ENCODE results near the gene ATP6V0D1. TPM values are rescaled to one million over a fixed set of nuclear protein-coding genes. Genes with fewer than 3 reads are reported as not detected.
A peak's percentile ranks its signal among the peaks of the same experiment; 100 is the strongest.

Gene ATP6V0D1
- total and polyA plus RNA-seq, 8 donors: 48.5 to 185 (median 58.6) TPM

DNA sequence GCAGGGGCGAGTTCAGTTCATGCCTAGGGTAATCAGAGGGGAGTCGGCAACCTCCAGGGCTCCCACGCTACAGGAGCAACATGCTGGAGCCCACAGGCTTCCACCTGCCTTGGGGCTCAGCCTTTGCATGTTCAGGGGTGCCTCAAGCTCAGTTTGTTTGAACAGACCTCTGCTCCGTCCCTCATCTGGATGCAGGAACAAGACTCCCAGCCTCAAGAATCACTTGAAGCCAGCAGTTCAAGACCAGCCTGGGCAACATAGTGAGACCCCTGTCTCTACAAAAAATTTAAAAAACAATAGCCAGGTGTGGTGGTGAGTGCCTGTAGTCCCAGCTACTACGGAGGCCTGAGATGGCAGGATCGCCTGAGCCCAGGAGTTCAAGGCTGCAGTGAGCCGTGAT, 54.9 kb downstream of the ATP6V0D1 start:
- intact Hi-C loops (cut with DNase I): loop anchor here in 1 of 2 donors (5.0 kb wide), 1 partner anchor 41 kb away; no protein-coding TSS in a partner anchor
- no peak for ATAC-seq
- Histone ChIP-seq H3K27ac (no peak overlapping the region), H3K9me3 (no peaks in the 10 kb centered on the region), H3K4me1 (peaks cover 11 to 21% of the 10 kb centered on the region in 2 donors), H3K36me3 (no peaks in the 10 kb centered on the region), H3K4me3 (no peak overlapping the region), H3K27me3 (peaks cover 13 to 46% of the 10 kb centered on the region in 2 donors)
- no peak for DNase-seq
- TF ChIP-seq, protein P1, sequence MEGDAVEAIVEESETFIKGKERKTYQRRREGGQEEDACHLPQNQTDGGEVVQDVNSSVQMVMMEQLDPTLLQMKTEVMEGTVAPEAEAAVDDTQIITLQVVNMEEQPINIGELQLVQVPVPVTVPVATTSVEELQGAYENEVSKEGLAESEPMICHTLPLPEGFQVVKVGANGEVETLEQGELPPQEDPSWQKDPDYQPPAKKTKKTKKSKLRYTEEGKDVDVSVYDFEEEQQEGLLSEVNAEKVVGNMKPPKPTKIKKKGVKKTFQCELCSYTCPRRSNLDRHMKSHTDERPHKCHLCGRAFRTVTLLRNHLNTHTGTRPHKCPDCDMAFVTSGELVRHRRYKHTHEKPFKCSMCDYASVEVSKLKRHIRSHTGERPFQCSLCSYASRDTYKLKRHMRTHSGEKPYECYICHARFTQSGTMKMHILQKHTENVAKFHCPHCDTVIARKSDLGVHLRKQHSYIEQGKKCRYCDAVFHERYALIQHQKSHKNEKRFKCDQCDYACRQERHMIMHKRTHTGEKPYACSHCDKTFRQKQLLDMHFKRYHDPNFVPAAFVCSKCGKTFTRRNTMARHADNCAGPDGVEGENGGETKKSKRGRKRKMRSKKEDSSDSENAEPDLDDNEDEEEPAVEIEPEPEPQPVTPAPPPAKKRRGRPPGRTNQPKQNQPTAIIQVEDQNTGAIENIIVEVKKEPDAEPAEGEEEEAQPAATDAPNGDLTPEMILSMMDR (IDR thresholded peaks at IDR 0.05): no peak

DNA sequence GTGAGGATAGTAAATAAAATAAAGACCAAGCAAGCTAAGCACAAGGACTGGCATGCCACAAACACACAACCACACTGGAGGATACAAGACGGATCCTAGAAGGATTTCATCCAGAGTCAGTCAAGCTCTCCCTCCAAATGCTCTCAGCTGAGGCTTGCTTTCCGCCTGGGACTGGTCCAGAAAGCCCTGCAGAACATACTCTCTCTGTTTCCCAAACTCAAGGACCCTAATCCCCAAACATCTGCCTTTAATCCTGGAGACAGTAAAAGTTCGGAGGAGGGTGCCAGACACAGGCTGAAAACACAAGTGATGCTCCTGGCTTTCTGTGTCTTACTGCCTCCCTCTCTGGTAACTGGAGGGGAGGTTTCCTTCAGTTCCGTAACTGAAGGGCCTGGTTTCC, 55.4 kb downstream of the ATP6V0D1 start:
- DNase-seq (no peak), ATAC-seq (no peak)
- no peaks in the 10 kb centered on the region for H3K36me3 ChIP-seq
- no peaks in the 10 kb centered on the region for H3K9me3 ChIP-seq
- peaks cover 9 to 17% of the 10 kb centered on the region in 2 donors for H3K4me1 ChIP-seq
- TF ChIP-seq, protein P1 (IDR thresholded peaks at IDR 0.05): no peak
- no peak overlapping the region for H3K4me3 ChIP-seq
- H3K27ac ChIP-seq: no peak overlapping the region
- intact Hi-C loops (cut with DNase I): loop anchor here in 1 of 2 donors (5.0 kb wide), 1 partner anchor 42 kb away; no protein-coding TSS in a partner anchor
- H3K27me3 ChIP-seq: peaks cover 13 to 42% of the 10 kb centered on the region in 2 donors

DNA sequence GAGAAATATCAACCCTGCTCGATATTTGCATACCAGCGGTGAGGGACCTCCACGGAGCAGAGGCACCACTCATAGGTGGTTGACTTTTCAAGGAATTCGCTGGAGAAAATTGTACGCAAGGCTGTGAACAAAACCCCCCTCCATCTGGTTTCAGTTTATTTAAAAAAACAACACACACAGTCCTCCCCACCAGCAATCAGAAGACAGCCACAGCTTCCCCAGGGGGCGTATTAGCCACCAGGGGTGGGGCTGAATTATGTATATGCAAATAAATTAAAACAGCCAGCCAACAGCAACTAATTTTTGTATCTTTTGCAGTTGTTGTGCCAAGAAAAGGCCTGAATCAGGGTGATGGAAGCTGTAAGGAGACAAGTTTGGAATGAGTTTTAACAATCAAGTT, 55.9 kb downstream of the ATP6V0D1 start:
- Histone ChIP-seq H3K36me3 (no peaks in the 10 kb centered on the region), H3K4me1 (peaks cover 4 to 12% of the 10 kb centered on the region in 2 donors), H3K27ac (no peak overlapping the region), H3K27me3 (peaks cover 9 to 36% of the 10 kb centered on the region in 2 donors), H3K9me3 (no peaks in the 10 kb centered on the region), H3K4me3 (no peak overlapping the region)
- intact Hi-C loops (cut with DNase I): loop anchor here in 1 of 2 donors (5.0 kb wide), 1 partner anchor 42 kb away; no protein-coding TSS in a partner anchor
- DNase-seq (no peak), ATAC-seq (no peak)
- TF ChIP-seq, protein P1 (IDR thresholded peaks at IDR 0.05): no peak

DNA sequence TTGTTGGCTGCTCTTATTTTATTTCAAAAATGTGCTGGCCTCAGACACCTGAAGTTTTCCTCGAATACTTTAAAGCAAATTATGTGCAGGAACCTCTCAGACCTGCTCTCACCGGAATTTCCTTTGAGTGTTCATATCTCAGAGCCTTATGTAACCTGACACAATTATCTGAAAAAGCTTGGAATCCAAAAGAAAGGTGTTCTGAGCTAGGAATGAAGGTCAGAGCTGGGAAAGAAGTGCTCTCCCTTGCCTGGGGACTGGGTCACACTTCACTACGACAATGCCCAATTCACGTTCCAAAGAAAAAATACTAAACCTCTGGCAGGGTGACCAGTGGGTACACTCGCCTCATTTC, 56.7 kb downstream of the ATP6V0D1 start:
- H3K4me1 ChIP-seq: peaks cover 4 to 9% of the 10 kb centered on the region in 2 donors
- TF ChIP-seq, protein P1 (IDR thresholded peaks at IDR 0.05): no peak
- intact Hi-C loops (cut with DNase I): no loop called here
- H3K4me3 ChIP-seq: no peak overlapping the region
- DNase-seq (no peak), ATAC-seq (peak; percentile 37)
- H3K9me3 ChIP-seq: no peaks in the 10 kb centered on the region
- no peak overlapping the region for H3K27ac ChIP-seq
- H3K36me3 ChIP-seq: no peaks in the 10 kb centered on the region
- H3K27me3 ChIP-seq: peaks cover under 1 to 28% of the 10 kb centered on the region in 2 donors

DNA sequence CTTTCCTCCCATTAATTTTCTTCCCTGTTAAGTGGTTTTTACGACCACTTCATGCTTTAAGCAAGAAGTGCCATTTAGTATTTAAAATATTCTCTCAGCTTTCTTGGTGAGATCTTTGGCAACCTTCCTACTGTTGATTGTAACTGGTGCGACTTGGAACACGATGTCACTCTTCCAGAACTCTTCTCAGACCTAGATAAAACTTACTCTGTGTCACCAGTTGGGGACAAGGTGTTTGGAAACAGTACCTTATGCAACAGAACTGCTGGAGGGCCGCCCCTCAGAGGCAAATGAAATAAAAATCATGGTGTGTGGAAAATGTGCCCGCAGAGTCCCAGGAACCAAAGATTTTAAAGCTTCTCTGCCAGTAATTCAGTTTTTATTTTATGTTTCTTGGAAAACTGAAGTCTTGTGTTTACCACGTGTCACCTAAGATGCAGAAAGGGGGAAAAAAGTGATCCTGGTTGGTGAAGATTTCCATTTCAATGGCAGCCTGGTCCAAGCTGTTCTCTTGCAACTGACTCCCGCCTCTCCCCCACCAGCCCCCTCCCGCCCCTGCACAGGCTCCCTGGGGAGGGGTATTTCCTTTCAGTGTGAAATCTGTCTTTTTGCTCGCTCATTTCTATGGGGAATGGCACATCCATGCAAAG, 57.2 kb downstream of the ATP6V0D1 start:
- no peaks in the 10 kb centered on the region for H3K36me3 ChIP-seq
- TF ChIP-seq, protein P1 (IDR thresholded peaks at IDR 0.05): no peak
- intact Hi-C loops (cut with DNase I): no loop called here
- DNase-seq (no peak), ATAC-seq (peak; percentile 21)
- H3K27ac ChIP-seq: no peak overlapping the region
- peaks cover 0 to 23% of the 10 kb centered on the region in 2 donors for H3K27me3 ChIP-seq
- H3K4me1 ChIP-seq: peaks cover 4 to 9% of the 10 kb centered on the region in 2 donors
- no peaks in the 10 kb centered on the region for H3K9me3 ChIP-seq
- H3K4me3 ChIP-seq: no peak overlapping the region

Data from left lung (tissue), 10 donors.